Measurements from ENCODE around the gene SYF2.

The SYF2 gene

DNA sequence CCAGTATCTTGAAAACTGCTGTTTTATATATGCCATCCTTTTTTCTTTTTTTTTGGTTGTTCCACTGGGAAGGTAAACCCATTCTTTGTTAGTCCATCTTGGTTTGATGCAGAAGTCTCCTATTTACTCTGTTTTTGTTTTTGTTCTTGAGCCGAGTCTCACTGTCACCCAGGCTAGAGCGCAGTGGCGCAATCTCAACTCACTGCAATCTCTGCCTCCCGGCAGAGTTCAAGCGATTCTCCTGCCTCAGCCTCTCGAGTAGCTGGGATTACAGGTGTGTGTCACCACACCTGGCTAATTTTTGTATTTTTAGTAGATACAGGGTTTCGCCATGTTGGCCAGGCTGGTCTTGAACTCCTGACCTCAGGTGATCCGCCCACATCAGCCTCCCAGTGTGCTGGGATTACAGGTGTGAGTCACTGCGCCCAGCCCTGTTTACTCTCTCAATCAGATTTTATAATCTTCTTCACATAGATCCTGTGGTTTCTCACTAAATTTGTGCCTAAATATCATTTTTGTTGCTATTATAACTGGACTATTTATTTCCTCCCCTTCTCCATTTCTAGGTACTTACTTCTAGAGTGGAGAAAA is 12.5 kb downstream of the SYF2 start:
- DNase-seq (ENCODE audit: low read depth): no peak
- no peak overlapping the region for H3K4me3 ChIP-seq (ENCODE audit: control insufficient read depth, low read depth, low read length)
- TF ChIP-seq, protein P1, sequence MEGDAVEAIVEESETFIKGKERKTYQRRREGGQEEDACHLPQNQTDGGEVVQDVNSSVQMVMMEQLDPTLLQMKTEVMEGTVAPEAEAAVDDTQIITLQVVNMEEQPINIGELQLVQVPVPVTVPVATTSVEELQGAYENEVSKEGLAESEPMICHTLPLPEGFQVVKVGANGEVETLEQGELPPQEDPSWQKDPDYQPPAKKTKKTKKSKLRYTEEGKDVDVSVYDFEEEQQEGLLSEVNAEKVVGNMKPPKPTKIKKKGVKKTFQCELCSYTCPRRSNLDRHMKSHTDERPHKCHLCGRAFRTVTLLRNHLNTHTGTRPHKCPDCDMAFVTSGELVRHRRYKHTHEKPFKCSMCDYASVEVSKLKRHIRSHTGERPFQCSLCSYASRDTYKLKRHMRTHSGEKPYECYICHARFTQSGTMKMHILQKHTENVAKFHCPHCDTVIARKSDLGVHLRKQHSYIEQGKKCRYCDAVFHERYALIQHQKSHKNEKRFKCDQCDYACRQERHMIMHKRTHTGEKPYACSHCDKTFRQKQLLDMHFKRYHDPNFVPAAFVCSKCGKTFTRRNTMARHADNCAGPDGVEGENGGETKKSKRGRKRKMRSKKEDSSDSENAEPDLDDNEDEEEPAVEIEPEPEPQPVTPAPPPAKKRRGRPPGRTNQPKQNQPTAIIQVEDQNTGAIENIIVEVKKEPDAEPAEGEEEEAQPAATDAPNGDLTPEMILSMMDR (IDR thresholded peaks at IDR 0.05; ENCODE audit: control insufficient read depth, insufficient read depth, low read depth, low read length, missing control alignments): no peak

DNA sequence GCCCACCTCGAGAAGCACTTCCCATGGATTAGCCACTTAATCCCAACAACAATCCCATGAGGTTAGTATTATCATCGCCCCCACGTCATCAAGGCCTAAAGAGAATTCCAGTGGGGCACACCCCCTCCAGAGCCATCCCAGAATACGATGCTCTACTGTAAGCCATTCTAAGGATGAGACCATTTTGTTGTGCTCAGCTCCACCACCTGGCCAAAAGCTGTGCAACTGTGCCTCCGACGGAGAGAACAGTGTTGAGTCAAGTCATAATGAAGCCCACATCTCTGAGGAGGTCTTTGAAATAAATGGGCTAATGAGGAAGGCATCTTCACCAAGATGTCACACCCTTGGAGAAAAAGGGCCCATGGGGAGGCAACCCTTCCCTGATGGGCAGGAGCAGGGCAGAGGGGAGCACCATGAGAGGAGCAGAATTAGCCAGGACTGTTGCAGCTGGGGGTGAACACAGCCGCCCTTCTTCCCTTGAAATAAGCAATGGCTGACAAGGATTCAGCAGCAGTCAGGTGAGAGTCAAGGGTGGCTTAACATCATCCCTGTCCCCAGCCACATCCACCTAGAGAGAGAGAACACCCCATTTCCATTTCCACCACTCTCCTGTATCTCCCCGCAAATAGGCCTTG is 14.6 kb downstream of the SYF2 start:
- H3K4me3 ChIP-seq (ENCODE audit: control insufficient read depth, low read depth, low read length): no peak overlapping the region
- DNase-seq (ENCODE audit: low read depth): no peak
- TF ChIP-seq, protein P1 (IDR thresholded peaks at IDR 0.05; ENCODE audit: control insufficient read depth, insufficient read depth, low read depth, low read length, missing control alignments): no peak

DNA sequence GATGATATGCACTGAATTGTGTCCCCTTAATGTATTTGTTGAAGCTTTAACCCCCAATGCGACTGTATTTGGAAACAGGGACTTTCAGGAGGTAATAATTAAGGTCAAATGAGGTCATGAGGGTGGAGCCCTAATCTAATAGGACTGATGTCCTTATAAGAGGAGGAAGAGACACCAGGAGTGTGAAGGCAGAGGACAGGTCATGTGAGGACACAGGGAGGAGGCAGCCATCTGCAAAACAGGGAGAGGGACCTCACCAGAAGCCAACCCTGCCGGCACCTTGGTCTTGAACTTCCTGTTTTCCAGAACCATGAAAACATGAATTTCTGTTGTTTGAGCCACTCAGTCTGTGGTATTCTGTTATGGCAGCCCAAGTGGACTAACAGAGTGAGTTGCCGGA is 15.3 kb downstream of the SYF2 start:
- TF ChIP-seq, protein P1 (IDR thresholded peaks at IDR 0.05; ENCODE audit: control insufficient read depth, insufficient read depth, low read depth, low read length, missing control alignments): no peak

DNA sequence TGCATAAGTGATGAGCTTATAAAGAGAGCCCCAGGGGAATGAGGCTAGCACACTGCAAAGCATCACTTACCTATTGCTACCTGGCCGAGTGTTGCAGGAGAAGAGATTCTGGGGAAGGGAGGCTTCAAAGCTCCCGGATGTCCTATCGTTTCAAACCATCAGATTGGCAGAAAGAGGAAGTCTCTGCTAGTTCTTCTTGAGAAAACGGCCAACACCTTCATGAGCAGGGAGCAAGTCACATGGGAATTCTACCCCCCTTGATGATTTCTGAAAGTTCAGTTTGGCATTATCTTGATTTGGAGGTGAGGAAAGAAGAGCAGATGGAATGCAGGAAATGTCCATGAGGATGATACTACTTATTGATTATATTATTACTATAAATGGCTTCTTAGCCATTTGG is 16.2 kb downstream of the SYF2 start:
- TF ChIP-seq, protein P1 (IDR thresholded peaks at IDR 0.05; ENCODE audit: control insufficient read depth, insufficient read depth, low read depth, low read length, missing control alignments): no peak
- H3K4me3 ChIP-seq (ENCODE audit: control insufficient read depth, low read depth, low read length): no peak overlapping the region
- DNase-seq (ENCODE audit: low read depth): no peak

More for the DNA sequence above, 15.3 kb downstream of the SYF2 start:
- no peak for DNase-seq (ENCODE audit: low read depth)
- H3K4me3 ChIP-seq (ENCODE audit: control insufficient read depth, low read depth, low read length): no peak overlapping the region

DNA sequence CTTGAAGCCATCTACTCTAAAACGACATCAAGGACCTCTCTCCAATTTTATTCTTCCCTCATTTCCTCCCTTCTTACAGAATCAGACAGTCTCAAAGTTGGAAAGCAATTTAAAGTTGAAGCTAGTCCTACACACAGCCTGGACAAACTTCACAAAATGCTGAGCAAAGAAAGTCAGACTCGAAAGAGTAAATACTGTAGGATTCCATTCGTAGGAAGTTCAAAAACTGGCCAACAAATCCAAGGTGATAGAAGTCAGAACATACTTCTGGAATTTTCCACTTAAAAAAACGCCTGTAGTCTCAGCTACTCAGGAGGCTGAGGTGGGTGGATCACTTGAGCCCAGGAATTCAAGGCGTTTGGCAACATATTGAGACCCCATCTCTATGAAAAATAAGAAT is 19.6 kb downstream of the SYF2 start:
- no peak for DNase-seq (ENCODE audit: low read depth)
- TF ChIP-seq, protein P1 (IDR thresholded peaks at IDR 0.05; ENCODE audit: control insufficient read depth, insufficient read depth, low read depth, low read length, missing control alignments): no peak
- no peak overlapping the region for H3K4me3 ChIP-seq (ENCODE audit: control insufficient read depth, low read depth, low read length)

DNA sequence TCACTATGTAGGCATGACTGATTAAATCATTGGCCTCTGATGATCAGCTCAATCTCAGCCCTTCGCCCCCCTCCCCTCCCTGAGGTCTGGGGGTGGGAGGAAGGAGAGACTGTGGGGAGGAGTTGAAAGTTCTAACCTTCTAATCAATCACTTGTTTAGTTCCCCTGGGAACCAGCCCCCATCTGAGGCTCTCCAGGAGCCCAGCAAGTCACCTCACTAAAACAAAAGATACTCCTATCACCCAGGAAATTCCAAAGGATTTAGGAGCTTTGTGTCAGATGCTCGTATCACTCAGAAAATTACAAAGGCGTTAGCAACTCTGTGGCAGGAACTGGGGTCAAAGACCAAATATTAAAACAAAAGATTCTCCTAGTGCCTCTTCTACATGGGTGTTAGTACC is 21.6 kb downstream of the SYF2 start:
- DNase-seq (ENCODE audit: low read depth): no peak
- H3K4me3 ChIP-seq (ENCODE audit: control insufficient read depth, low read depth, low read length): no peak overlapping the region
- TF ChIP-seq, protein P1 (IDR thresholded peaks at IDR 0.05; ENCODE audit: control insufficient read depth, insufficient read depth, low read depth, low read length, missing control alignments): no peak

All from AG09309 (cell line).